ENCODE measurements around the gene TMEM255A. TPM values are rescaled to one million over a fixed set of nuclear protein-coding genes. Genes with fewer than 3 reads are reported as not detected.

Gene TMEM255A
- total RNA-seq, 4 donors from 2014 or later = 0.20 to 2.9 (median 0.67) TPM; not detected in 1

- intact Hi-C loops (cut with DNase I) = no loop called here
- Histone ChIP-seq H3K27me3 (no peaks in the 10 kb centered on the region), H3K36me3 (no peaks in the 10 kb centered on the region), H3K4me1 (no peaks in the 10 kb centered on the region), H3K9me3 (no peaks in the 10 kb centered on the region), H3K4me3 (replicated peaks in 1 of 3) (no peak overlapping the region), H3K27ac (no peak overlapping the region)
- DNase-seq = no peak
- TF ChIP-seq CTCF (IDR thresholded peaks at IDR 0.05) = no peak
- TF ChIP-seq POLR2A (IDR thresholded peaks at IDR 0.05) = no peak
Measured at GRCh38 chrX:120294651-120295050, 16.6 kb downstream of the TMEM255A start.

- DNase-seq = no peak
- H3K4me3 ChIP-seq (replicated peaks in 1 of 3) = no peak overlapping the region
- H3K27ac ChIP-seq = no peak overlapping the region
- TF ChIP-seq POLR2A (IDR thresholded peaks at IDR 0.05) (no peak), CTCF (IDR thresholded peaks at IDR 0.05) (no peak)
- 81 to 85% methylated on average over 2 of the region's 2 CpGs for WGBS, 2 donors
- no peaks in the 10 kb centered on the region for H3K27me3 ChIP-seq
- intact Hi-C loops (cut with DNase I) = no loop called here
- no peaks in the 10 kb centered on the region for H3K9me3 ChIP-seq
- no peaks in the 10 kb centered on the region for H3K36me3 ChIP-seq
- H3K4me1 ChIP-seq = no peaks in the 10 kb centered on the region
Measured at GRCh38 chrX:120293015-120293414, 18.2 kb downstream of the TMEM255A start.

GRCh38 chrX:120291211-120291610 lies 20.1 kb downstream of the TMEM255A start:
- no peak overlapping the region for H3K4me3 ChIP-seq (replicated peaks in 1 of 3)
- intact Hi-C loops (cut with DNase I) = no loop called here
- no peak for TF ChIP-seq POLR2A (IDR thresholded peaks at IDR 0.05)
- H3K9me3 ChIP-seq = no peaks in the 10 kb centered on the region
- no peak for DNase-seq
- H3K4me1 ChIP-seq = no peaks in the 10 kb centered on the region
- no peaks in the 10 kb centered on the region for H3K36me3 ChIP-seq
- H3K27ac ChIP-seq = no peak overlapping the region
- 95 to 100% methylated on average over 3 to 6 of the region's 6 CpGs for WGBS, 2 donors
- no peaks in the 10 kb centered on the region for H3K27me3 ChIP-seq

GRCh38 chrX:120290107-120290506 lies 21.2 kb downstream of the TMEM255A start:
- intact Hi-C loops (cut with DNase I) = no loop called here
- DNase-seq = no peak
- H3K27me3 ChIP-seq = no peaks in the 10 kb centered on the region

GRCh38 chrX:120287513-120288112 lies 23.6 kb downstream of the TMEM255A start:
- 34 to 75% methylated on average over 1 to 3 of the region's 3 CpGs for WGBS, 2 donors
- TF ChIP-seq POLR2A (IDR thresholded peaks at IDR 0.05) (no peak), CTCF (IDR thresholded peaks at IDR 0.05) (no peak)
- no peaks in the 10 kb centered on the region for H3K36me3 ChIP-seq
- intact Hi-C loops (cut with DNase I) = no loop called here
- no peaks in the 10 kb centered on the region for H3K27me3 ChIP-seq
- H3K4me1 ChIP-seq = no peaks in the 10 kb centered on the region
- H3K27ac ChIP-seq = no peak overlapping the region
- DNase-seq = peak; percentile 23 to 41
- no peak overlapping the region for H3K4me3 ChIP-seq (replicated peaks in 1 of 3)
- H3K9me3 ChIP-seq = no peaks in the 10 kb centered on the region

More at GRCh38 chrX:120290107-120290506, 21.2 kb downstream of the TMEM255A start:
- Histone ChIP-seq H3K27ac (no peak overlapping the region), H3K9me3 (no peaks in the 10 kb centered on the region), H3K4me3 (replicated peaks in 1 of 3) (no peak overlapping the region), H3K36me3 (no peaks in the 10 kb centered on the region), H3K4me1 (no peaks in the 10 kb centered on the region)
- TF ChIP-seq POLR2A (IDR thresholded peaks at IDR 0.05) (no peak), CTCF (IDR thresholded peaks at IDR 0.05) (no peak)
